Esophagus muscularis mucosa (tissue), 4 donors: ENCODE measurements around the gene CLPSL1. TPM values are rescaled to one million over a fixed set of nuclear protein-coding genes. Genes with fewer than 3 reads are reported as not detected.

Experiments
- DNase-seq: peaks from one replicate; pipeline ENCODE4 v3.0.0-alpha.2; 2017; ENCODE audit errors: extremely low spot score
- H3K27ac ChIP-seq, 4 donors: fragments of 200-600 bp; sonication (generic); replicated peaks in 1 of 4; 1 replicate in 3 of 4; 2 replicates in 1 of 4; pipeline ENCODE4 v1.5.1; 2016 to 2019; ENCODE audit warnings: mild to moderate bottlenecking in 1 of 4
- H3K27me3 ChIP-seq, 4 donors: fragments of 200-600 bp; sonication (generic); one replicate each; pipeline versions ENCODE4 v1.5.1 to v1.6.0; 2016 to 2019
- H3K36me3 ChIP-seq, 4 donors: fragments of 200-600 bp; sonication (generic); one replicate each; pipeline ENCODE4 v1.5.1; 2016 to 2019
- H3K4me1 ChIP-seq, 4 donors: fragments of 200-600 bp; sonication (generic); one replicate each; pipeline ENCODE4 v1.5.1; 2016 to 2019
- H3K4me3 ChIP-seq, 4 donors: fragments of 200-600 bp; sonication (generic); 1 replicate in 2 of 4; 2 replicates in 2 of 4; pipeline ENCODE4 v1.5.1; 2016 to 2019; ENCODE audit warnings: mild to moderate bottlenecking in 4 of 4, moderate library complexity in 1 of 4
- H3K9me3 ChIP-seq, 4 donors: fragments of 200-600 bp; sonication (generic); 1 replicate in 3 of 4; 2 replicates in 1 of 4; pipeline ENCODE4 v1.5.1; 2016 to 2019
- EP300 ChIP-seq: sonication (generic); formaldehyde crosslinking; IDR thresholded peaks from one replicate; pipeline ENCODE4 v1.6.1; 2017; ENCODE audit warnings: antibody characterized with exemption
- POLR2A ChIP-seq: fragments of 450-650 bp; IDR thresholded peaks from one replicate; pipeline ENCODE4 v1.6.1; 2017; ENCODE audit warnings: antibody characterized with exemption, moderate library complexity, mild to moderate bottlenecking, low read depth
- POLR2AphosphoS5 ChIP-seq, 2 donors: sonication (generic); formaldehyde crosslinking; IDR thresholded peaks; one replicate each; pipeline ENCODE4 v1.6.1; 2017; ENCODE audit warnings: antibody characterized with exemption in 2 of 2
- WGBS: methylation state at CpG from one replicate; pipeline ENCODE4 v1.1.5; 2018; 5-methylcytosine and 5-hydroxymethylcytosine counted together
- intact Hi-C: fragments of 100-400 bp; cut with DNase I; formaldehyde crosslinking; loops from one replicate; pipeline ENCODE4 v1.15.1; 2023
- total RNA-seq, 4 donors: library from RNA; depleted of rRNA; stranded (reverse); fragments of >200 nt; gene quantifications; one replicate each; pipeline versions ENCODE4 v1.1.0 to v1.2.1, GENCODE V29; 2016
- TF ChIP-seq, protein P1 (sequence below), 3 experiments: fragments of 200-600 bp in 2 of 3; fragments of 450-650 bp in 1 of 3; sonication (generic) in 2 of 3; IDR thresholded peaks; one replicate each; pipeline ENCODE4 v1.5.1; 2017 to 2019; ENCODE audit warnings: antibody characterized with exemption in 3 of 3, mild to moderate bottlenecking in 2 of 3, moderate library complexity in 1 of 3

The CLPSL1 gene
- total RNA-seq, 4 donors from 2014 or later = not detected

GRCh38 chr6:35811699-35811995 is 30.8 kb downstream of the CLPSL1 start:
- Histone ChIP-seq H3K36me3 (no peaks in the 10 kb centered on the region), H3K9me3 (peaks cover 0 to 4% (median 2%) of the 10 kb centered on the region in 4 donors), H3K27ac (no peak overlapping the region), H3K4me1 (no peaks in the 10 kb centered on the region), H3K4me3 (no peak overlapping the region), H3K27me3 (peaks cover 0 to 34% (median 0%) of the 10 kb centered on the region in 4 donors)
- 79% methylated on average over 6 of the region's 6 CpGs for WGBS
- intact Hi-C loops = no loop called here
- TF ChIP-seq, protein P1, sequence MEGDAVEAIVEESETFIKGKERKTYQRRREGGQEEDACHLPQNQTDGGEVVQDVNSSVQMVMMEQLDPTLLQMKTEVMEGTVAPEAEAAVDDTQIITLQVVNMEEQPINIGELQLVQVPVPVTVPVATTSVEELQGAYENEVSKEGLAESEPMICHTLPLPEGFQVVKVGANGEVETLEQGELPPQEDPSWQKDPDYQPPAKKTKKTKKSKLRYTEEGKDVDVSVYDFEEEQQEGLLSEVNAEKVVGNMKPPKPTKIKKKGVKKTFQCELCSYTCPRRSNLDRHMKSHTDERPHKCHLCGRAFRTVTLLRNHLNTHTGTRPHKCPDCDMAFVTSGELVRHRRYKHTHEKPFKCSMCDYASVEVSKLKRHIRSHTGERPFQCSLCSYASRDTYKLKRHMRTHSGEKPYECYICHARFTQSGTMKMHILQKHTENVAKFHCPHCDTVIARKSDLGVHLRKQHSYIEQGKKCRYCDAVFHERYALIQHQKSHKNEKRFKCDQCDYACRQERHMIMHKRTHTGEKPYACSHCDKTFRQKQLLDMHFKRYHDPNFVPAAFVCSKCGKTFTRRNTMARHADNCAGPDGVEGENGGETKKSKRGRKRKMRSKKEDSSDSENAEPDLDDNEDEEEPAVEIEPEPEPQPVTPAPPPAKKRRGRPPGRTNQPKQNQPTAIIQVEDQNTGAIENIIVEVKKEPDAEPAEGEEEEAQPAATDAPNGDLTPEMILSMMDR (IDR thresholded peaks at IDR 0.05) = no peak
- no peak for TF ChIP-seq POLR2AphosphoS5 (IDR thresholded peaks at IDR 0.05)
- TF ChIP-seq POLR2A = no peak
- no peak for TF ChIP-seq EP300
- DNase-seq = no peak

GRCh38 chr6:35817515-35817914 is 36.7 kb downstream of the CLPSL1 start:
- DNase-seq = no peak
- no peaks in the 10 kb centered on the region for H3K36me3 ChIP-seq
- peaks cover 0 to 18% (median 13%) of the 10 kb centered on the region in 4 donors for H3K9me3 ChIP-seq
- no peak overlapping the region for H3K27ac ChIP-seq
- no peak overlapping the region for H3K4me3 ChIP-seq
- TF ChIP-seq POLR2A (no peak), EP300 (no peak), POLR2AphosphoS5 (IDR thresholded peaks at IDR 0.05) (no peak)
- TF ChIP-seq, protein P1 (IDR thresholded peaks at IDR 0.05) = no peak
- no peaks in the 10 kb centered on the region for H3K4me1 ChIP-seq
- H3K27me3 ChIP-seq = peaks cover 0 to 6% (median 0%) of the 10 kb centered on the region in 4 donors
- intact Hi-C loops = no loop called here

DNA sequence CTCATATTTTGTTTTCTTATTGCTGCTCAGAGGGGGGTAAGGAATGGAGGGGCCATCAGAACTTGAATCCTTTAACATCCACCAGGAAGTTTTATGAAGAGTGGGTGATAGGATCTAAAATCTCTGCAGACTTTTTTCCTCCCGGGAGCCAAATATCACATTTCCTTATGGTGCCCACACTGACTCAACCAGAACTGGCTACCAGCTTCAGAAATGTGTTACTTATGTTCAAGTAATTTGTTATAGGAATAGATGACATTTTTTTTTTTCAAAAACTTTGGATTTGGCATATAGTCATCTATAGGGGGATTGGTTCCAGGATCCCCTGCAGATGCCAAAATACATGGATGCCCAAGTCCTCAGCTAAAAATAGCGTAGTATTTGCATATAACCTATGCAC is 42.8 kb downstream of the CLPSL1 start:
- no peaks in the 10 kb centered on the region for H3K4me1 ChIP-seq
- no peak for DNase-seq
- 88% methylated on average over 2 of the region's 2 CpGs for WGBS
- peaks cover 0 to 20% (median 0%) of the 10 kb centered on the region in 4 donors for H3K27me3 ChIP-seq
- intact Hi-C loops = no loop called here
- H3K4me3 ChIP-seq = no peak overlapping the region
- no peaks in the 10 kb centered on the region for H3K9me3 ChIP-seq
- H3K36me3 ChIP-seq = no peaks in the 10 kb centered on the region
- no peak overlapping the region for H3K27ac ChIP-seq
- TF ChIP-seq, protein P1 (IDR thresholded peaks at IDR 0.05) = no peak
- TF ChIP-seq POLR2A = no peak
- no peak for TF ChIP-seq POLR2AphosphoS5 (IDR thresholded peaks at IDR 0.05)
- no peak for TF ChIP-seq EP300

GRCh38 chr6:35824552-35825192 is 43.9 kb downstream of the CLPSL1 start:
- DNase-seq = no peak
- Histone ChIP-seq H3K27ac (no peak overlapping the region), H3K9me3 (no peaks in the 10 kb centered on the region), H3K4me3 (no peak overlapping the region), H3K36me3 (no peaks in the 10 kb centered on the region), H3K4me1 (no peaks in the 10 kb centered on the region), H3K27me3 (peaks cover 0 to 16% (median 0%) of the 10 kb centered on the region in 4 donors)
- no peak for TF ChIP-seq EP300
- TF ChIP-seq POLR2AphosphoS5 (IDR thresholded peaks at IDR 0.05) = no peak
- TF ChIP-seq, protein P1 (IDR thresholded peaks at IDR 0.05) = no peak
- TF ChIP-seq POLR2A = no peak
- intact Hi-C loops = no loop called here
- WGBS = 84% methylated on average over 5 of the region's 5 CpGs

DNA sequence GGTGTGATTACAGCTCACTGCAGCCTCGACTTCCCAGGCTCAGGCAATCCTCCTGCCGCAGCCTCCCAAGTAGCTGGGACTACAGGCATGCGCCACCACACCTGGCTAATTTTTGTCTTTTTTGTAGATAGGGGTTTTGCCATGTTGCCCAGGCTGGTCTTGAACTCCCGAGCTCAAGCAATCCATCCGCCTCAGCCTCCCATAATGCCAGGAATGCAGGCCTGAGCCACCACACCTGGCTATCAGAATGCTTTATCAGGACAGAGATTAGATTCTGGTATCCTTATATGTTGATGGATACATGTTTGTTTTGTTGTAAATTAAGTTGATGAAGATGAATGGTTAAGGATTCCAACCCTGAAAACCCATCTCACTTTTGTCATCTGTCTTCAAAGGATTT is 48.5 kb downstream of the CLPSL1 start:
- peaks cover 0 to 11% (median 0%) of the 10 kb centered on the region in 4 donors for H3K27me3 ChIP-seq
- no peaks in the 10 kb centered on the region for H3K4me1 ChIP-seq
- DNase-seq = no peak
- intact Hi-C loops = no loop called here
- H3K27ac ChIP-seq = no peak overlapping the region
- no peaks in the 10 kb centered on the region for H3K9me3 ChIP-seq
- TF ChIP-seq POLR2AphosphoS5 (IDR thresholded peaks at IDR 0.05) = no peak
- no peak for TF ChIP-seq EP300
- peaks cover 0 to 13% (median 6%) of the 10 kb centered on the region in 4 donors for H3K36me3 ChIP-seq
- 91% methylated on average over 5 of the region's 5 CpGs for WGBS
- no peak overlapping the region for H3K4me3 ChIP-seq
